ENCODE measurements around the gene GLDC.

DNA sequence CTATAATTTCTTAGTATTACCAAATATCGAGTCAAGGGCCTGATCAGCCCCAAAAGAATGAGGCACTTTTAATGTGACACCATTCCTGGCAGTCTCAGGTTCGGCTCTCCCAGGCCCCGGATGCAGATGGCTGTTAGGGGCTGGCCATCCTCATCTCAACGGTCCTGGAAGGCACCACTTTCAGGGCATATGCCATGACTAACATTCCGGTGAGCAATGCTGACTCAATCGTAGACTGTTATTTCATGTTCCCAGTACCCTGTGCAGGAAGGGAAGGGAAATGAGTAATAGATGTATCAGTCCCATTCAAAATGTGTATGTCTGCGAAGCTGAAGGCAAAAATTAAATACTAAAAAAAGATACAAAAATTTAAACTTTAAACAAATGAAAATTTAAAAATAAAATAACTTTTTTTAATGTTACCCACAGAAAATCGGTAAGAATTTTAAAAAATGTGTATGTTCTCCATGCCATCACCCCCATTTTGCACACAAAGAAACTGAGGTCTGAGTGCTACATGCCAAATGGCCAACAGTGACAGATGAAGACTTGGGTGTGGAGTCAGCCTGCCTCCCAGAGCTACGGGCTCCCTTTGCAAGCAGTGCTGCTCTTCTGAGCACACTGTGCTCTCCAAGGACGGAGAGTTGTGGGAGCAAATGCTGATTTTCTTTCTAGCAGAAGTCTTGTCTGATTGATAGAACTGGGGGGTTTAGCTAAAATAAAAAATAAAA is 79.0 kb downstream of the GLDC start:
- TF ChIP-seq, protein P1, sequence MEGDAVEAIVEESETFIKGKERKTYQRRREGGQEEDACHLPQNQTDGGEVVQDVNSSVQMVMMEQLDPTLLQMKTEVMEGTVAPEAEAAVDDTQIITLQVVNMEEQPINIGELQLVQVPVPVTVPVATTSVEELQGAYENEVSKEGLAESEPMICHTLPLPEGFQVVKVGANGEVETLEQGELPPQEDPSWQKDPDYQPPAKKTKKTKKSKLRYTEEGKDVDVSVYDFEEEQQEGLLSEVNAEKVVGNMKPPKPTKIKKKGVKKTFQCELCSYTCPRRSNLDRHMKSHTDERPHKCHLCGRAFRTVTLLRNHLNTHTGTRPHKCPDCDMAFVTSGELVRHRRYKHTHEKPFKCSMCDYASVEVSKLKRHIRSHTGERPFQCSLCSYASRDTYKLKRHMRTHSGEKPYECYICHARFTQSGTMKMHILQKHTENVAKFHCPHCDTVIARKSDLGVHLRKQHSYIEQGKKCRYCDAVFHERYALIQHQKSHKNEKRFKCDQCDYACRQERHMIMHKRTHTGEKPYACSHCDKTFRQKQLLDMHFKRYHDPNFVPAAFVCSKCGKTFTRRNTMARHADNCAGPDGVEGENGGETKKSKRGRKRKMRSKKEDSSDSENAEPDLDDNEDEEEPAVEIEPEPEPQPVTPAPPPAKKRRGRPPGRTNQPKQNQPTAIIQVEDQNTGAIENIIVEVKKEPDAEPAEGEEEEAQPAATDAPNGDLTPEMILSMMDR (conservative IDR thresholded peaks at IDR 0.05; ENCODE audit: low read length) = no peak
- TF ChIP-seq EZH2phosphoT487 (IDR thresholded peaks at IDR 0.05; ENCODE audit: borderline replicate concordance, low read depth, low read length) = no peak

Data from OCI-LY7 (cell line).